ENCODE measurements around the gene P2RX7. TPM values are rescaled to one million over a fixed set of nuclear protein-coding genes. Genes with fewer than 3 reads are reported as not detected.

The P2RX7 gene
- total and polyA plus RNA-seq, 5 donors from 2014 or later = 3.4 to 23.5 (median 6.2) TPM

GRCh38 chr12:121089031-121089812 lies 43.5 kb upstream of the P2RX7 start:
- peaks cover 3 to 33% (median 21%) of the 10 kb centered on the region in 4 donors for H3K4me1 Mint-ChIP-seq
- DNase-seq = no peak
- H3K4me3 Mint-ChIP-seq = no peak overlapping the region
- Histone ChIP-seq H3K27ac (ENCODE audit: insufficient read depth, low read length, poor library complexity, severe bottlenecking) (no peak overlapping the region), H3K36me3 (ENCODE audit: control insufficient read depth, insufficient read depth, low read length) (no peaks in the 10 kb centered on the region), H3K27me3 (ENCODE audit: control insufficient read depth, insufficient read depth, low read length) (no peaks in the 10 kb centered on the region), H3K9me3 (ENCODE audit: control insufficient read depth in 2 of 2, low read length in 2 of 2) (no peaks in the 10 kb centered on the region), H3K4me3 (ENCODE audit: low read depth, low read length) (no peak overlapping the region), H3K4me1 (ENCODE audit: control insufficient read depth, insufficient read depth, low read length, poor library complexity, severe bottlenecking) (peaks cover 17% of the 10 kb centered on the region)
- no peak overlapping the region for H3K27ac Mint-ChIP-seq
- no peak for ATAC-seq (ENCODE audit: low read depth in 2 of 2)
- H3K36me3 Mint-ChIP-seq = no peaks in the 10 kb centered on the region
- H3K27me3 Mint-ChIP-seq = peaks cover 4% of the 10 kb centered on the region
- H3K9me3 Mint-ChIP-seq = no peaks in the 10 kb centered on the region

- Mint-ChIP-seq H3K4me1 (peaks cover 3 to 38% (median 23%) of the 10 kb centered on the region in 4 donors), H3K27me3 (peaks cover 4% of the 10 kb centered on the region), H3K9me3 (no peaks in the 10 kb centered on the region), H3K27ac (no peak overlapping the region), H3K36me3 (no peaks in the 10 kb centered on the region), H3K4me3 (no peak overlapping the region)
- no peak overlapping the region for H3K27ac ChIP-seq (ENCODE audit: insufficient read depth, low read length, poor library complexity, severe bottlenecking)
- no peak for DNase-seq
- H3K4me1 ChIP-seq (ENCODE audit: control insufficient read depth, insufficient read depth, low read length, poor library complexity, severe bottlenecking) = peaks cover 17% of the 10 kb centered on the region
- no peak for ATAC-seq (ENCODE audit: low read depth in 2 of 2)
- no peaks in the 10 kb centered on the region for H3K27me3 ChIP-seq (ENCODE audit: control insufficient read depth, insufficient read depth, low read length)
- no peak overlapping the region for H3K4me3 ChIP-seq (ENCODE audit: low read depth, low read length)
- H3K36me3 ChIP-seq (ENCODE audit: control insufficient read depth, insufficient read depth, low read length) = no peaks in the 10 kb centered on the region
- no peaks in the 10 kb centered on the region for H3K9me3 ChIP-seq (ENCODE audit: control insufficient read depth in 2 of 2, low read length in 2 of 2)
These were observed 42.8 kb upstream of the P2RX7 start for GRCh38 chr12:121089813-121090430.

GRCh38 chr12:121090586-121091514 lies 41.8 kb upstream of the P2RX7 start:
- no peaks in the 10 kb centered on the region for H3K9me3 Mint-ChIP-seq

GRCh38 chr12:121092034-121092433 lies 40.6 kb upstream of the P2RX7 start:
- Mint-ChIP-seq H3K9me3 (peaks cover 0 to 2% (median 0%) of the 10 kb centered on the region in 7 donors), H3K4me3 (peak overlapping the region; percentile 12 to 84 (median 71)), H3K27ac (peak overlapping the region in 2 of 3 donors; percentile 60 to 74), H3K36me3 (no peaks in the 10 kb centered on the region), H3K27me3 (peaks cover 13% of the 10 kb centered on the region), H3K4me1 (peaks cover 7 to 50% (median 32%) of the 10 kb centered on the region in 4 donors)
- H3K27ac ChIP-seq (ENCODE audit: insufficient read depth, low read length, poor library complexity, severe bottlenecking) = no peak overlapping the region
- H3K27me3 ChIP-seq (ENCODE audit: control insufficient read depth, insufficient read depth, low read length) = no peaks in the 10 kb centered on the region
- ATAC-seq (ENCODE audit: low read depth in 2 of 2) (no peak), DNase-seq (no peak)
- H3K4me1 ChIP-seq (ENCODE audit: control insufficient read depth, insufficient read depth, low read length, poor library complexity, severe bottlenecking) = peaks cover 30% of the 10 kb centered on the region
- H3K4me3 ChIP-seq (ENCODE audit: low read depth, low read length) = no peak overlapping the region
- H3K36me3 ChIP-seq (ENCODE audit: control insufficient read depth, insufficient read depth, low read length) = no peaks in the 10 kb centered on the region
- no peaks in the 10 kb centered on the region for H3K9me3 ChIP-seq (ENCODE audit: control insufficient read depth in 2 of 2, low read length in 2 of 2)

More at GRCh38 chr12:121090586-121091514, 41.8 kb upstream of the P2RX7 start:
- H3K4me1 Mint-ChIP-seq = peaks cover 5 to 47% (median 30%) of the 10 kb centered on the region in 4 donors
- no peaks in the 10 kb centered on the region for H3K36me3 Mint-ChIP-seq
- H3K27me3 Mint-ChIP-seq = peaks cover 7% of the 10 kb centered on the region
- Histone ChIP-seq H3K4me3 (ENCODE audit: low read depth, low read length) (no peak overlapping the region), H3K27me3 (ENCODE audit: control insufficient read depth, insufficient read depth, low read length) (no peaks in the 10 kb centered on the region), H3K27ac (ENCODE audit: insufficient read depth, low read length, poor library complexity, severe bottlenecking) (no peak overlapping the region), H3K9me3 (ENCODE audit: control insufficient read depth in 2 of 2, low read length in 2 of 2) (no peaks in the 10 kb centered on the region), H3K4me1 (ENCODE audit: control insufficient read depth, insufficient read depth, low read length, poor library complexity, severe bottlenecking) (peaks cover 25% of the 10 kb centered on the region), H3K36me3 (ENCODE audit: control insufficient read depth, insufficient read depth, low read length) (no peaks in the 10 kb centered on the region)
- DNase-seq (no peak), ATAC-seq (ENCODE audit: low read depth in 2 of 2) (no peak)
- H3K4me3 Mint-ChIP-seq = no peak overlapping the region
- no peak overlapping the region for H3K27ac Mint-ChIP-seq

GRCh38 chr12:121093487-121093891 lies 39.2 kb upstream of the P2RX7 start:
- Mint-ChIP-seq H3K27ac (peak overlapping the region in 1 of 3 donors; percentile 60), H3K27me3 (peaks cover 13% of the 10 kb centered on the region), H3K4me1 (peaks cover 7 to 47% (median 29%) of the 10 kb centered on the region in 4 donors), H3K9me3 (peaks cover 0 to 2% (median 0%) of the 10 kb centered on the region in 7 donors), H3K36me3 (no peaks in the 10 kb centered on the region), H3K4me3 (peak overlapping the region in 1 of 4 donors; percentile 76)
- no peak overlapping the region for H3K27ac ChIP-seq (ENCODE audit: insufficient read depth, low read length, poor library complexity, severe bottlenecking)
- no peak overlapping the region for H3K4me3 ChIP-seq (ENCODE audit: low read depth, low read length)
- DNase-seq (no peak), ATAC-seq (ENCODE audit: low read depth in 2 of 2) (no peak)
- H3K36me3 ChIP-seq (ENCODE audit: control insufficient read depth, insufficient read depth, low read length) = no peaks in the 10 kb centered on the region
- H3K4me1 ChIP-seq (ENCODE audit: control insufficient read depth, insufficient read depth, low read length, poor library complexity, severe bottlenecking) = peaks cover 30% of the 10 kb centered on the region
- no peaks in the 10 kb centered on the region for H3K27me3 ChIP-seq (ENCODE audit: control insufficient read depth, insufficient read depth, low read length)
- H3K9me3 ChIP-seq (ENCODE audit: control insufficient read depth in 2 of 2, low read length in 2 of 2) = no peaks in the 10 kb centered on the region

- Mint-ChIP-seq H3K4me3 (peak overlapping the region; percentile 73 to 84 (median 82)), H3K27ac (peak overlapping the region in 1 of 3 donors; percentile 47)
- H3K36me3 ChIP-seq (ENCODE audit: control insufficient read depth, insufficient read depth, low read length) = no peaks in the 10 kb centered on the region
These were observed 37.0 kb upstream of the P2RX7 start for GRCh38 chr12:121095544-121096198.

More at GRCh38 chr12:121095544-121096198, 37.0 kb upstream of the P2RX7 start:
- Histone ChIP-seq H3K27me3 (ENCODE audit: control insufficient read depth, insufficient read depth, low read length) (no peaks in the 10 kb centered on the region), H3K9me3 (ENCODE audit: control insufficient read depth in 2 of 2, low read length in 2 of 2) (peaks cover 0 to 10% of the 10 kb centered on the region in 2 experiments), H3K4me1 (ENCODE audit: control insufficient read depth, insufficient read depth, low read length, poor library complexity, severe bottlenecking) (peaks cover 30% of the 10 kb centered on the region), H3K27ac (ENCODE audit: insufficient read depth, low read length, poor library complexity, severe bottlenecking) (no peak overlapping the region), H3K4me3 (ENCODE audit: low read depth, low read length) (peak overlapping the region; percentile 48)
- H3K36me3 Mint-ChIP-seq = no peaks in the 10 kb centered on the region
- ATAC-seq (ENCODE audit: low read depth in 2 of 2) (peak; percentile 82 to 84), DNase-seq (peak; percentile 67 to 75 (median 75))
- H3K9me3 Mint-ChIP-seq = peaks cover 0 to 6% (median 2%) of the 10 kb centered on the region in 7 donors
- peaks cover 7 to 46% (median 29%) of the 10 kb centered on the region in 4 donors for H3K4me1 Mint-ChIP-seq
- peaks cover 21% of the 10 kb centered on the region for H3K27me3 Mint-ChIP-seq
